Tongue (tissue), 2 donors: ENCODE results near the gene SIK1. TPM values are rescaled to one million over a fixed set of nuclear protein-coding genes. Genes with fewer than 3 reads are reported as not detected.
"Not testable (repeated sequence)": the region's sequence is repeated elsewhere in the genome, so short reads cannot be mapped to it uniquely, and the experiment has no call there.

Experiments used
- DNase-seq: peaks from one replicate; pipeline ENCODE4 v3.0.0-alpha.2; 2015
- total RNA-seq: library from RNA; depleted of rRNA; stranded (reverse); fragments of >200 nt; gene quantifications from one replicate; pipeline ENCODE4 v1.2.3, GENCODE V29; 2014

Gene SIK1
- total RNA-seq, result 79.7 TPM

DNA sequence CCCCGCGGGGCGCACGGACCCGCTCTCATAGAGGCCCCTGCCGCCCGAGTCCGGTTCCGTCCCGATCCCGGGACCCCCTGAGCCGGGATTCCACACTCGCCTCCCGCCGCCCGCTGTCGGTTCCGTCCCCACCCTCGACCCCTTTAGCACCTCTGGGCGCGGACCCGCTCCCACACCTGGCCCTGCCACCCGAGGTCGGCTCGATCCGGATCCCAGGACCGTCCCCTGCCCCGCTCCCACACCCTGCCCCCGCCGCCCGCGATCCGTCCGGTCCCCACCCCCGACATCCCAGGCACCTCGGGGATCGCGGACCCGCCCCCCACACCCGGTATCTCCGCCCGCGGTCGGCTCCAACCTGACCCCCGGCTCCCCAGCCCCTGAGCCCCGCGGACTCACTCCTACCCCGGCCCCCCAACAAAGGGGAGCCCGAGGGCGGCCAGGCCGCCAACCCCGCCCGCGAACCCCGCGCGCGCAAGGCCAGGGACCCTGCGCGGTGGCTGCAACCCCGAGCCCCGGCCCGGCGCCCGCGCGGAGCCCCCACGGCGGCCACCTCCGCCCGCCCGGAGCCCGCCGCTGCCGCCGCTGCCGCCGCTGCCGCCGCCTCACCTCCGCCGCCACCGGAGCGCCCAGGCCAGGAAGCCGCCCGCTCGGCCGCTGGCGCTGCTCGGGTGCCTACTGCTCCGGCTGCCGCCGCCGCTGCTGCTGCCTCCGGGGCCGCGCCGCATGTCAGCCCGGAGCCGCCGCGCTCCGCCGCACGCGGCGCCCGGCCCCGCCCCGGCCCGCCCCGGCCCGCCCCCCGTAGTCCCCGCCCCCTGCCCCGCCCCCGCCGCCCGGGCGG, at the start of gene SIK1:
Gene SIK1 (minus strand): TSS at position 728 of the 838 bp plus-strand sequence. CDS start 953 bp downstream, outside the sequence.
- not testable (repeated sequence) for DNase-seq

DNA sequence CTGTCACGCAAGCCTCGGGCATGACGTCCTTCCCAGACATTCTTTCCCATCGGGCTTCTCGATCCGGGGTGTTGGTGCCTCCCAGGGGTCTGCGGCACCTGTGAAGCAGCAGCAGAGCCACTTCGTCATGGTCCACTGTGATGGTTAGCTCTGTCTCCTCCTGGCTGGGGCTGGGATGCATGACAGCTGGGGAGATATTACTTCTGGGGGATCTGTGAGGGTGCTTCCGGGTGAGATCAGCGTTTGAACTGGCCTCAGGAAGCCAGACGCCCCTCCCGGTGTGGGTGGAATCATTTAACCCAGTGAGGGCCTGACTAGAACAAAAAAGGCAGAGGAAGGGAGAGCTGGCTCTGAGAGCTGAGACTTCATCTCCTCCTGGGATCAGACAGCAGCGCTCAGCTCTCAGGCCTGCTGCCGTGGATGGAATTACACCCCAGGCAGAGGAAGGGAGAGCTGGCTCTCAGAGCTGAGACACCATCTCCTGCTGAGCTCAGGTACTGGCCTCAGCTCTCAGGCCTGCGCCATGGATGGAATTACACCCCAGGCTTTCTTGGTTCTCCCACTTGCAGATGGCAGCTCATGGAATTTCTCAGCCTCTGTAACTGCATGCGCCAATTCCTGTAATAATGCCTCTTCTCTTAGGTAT, 44.8 kb upstream of the SIK1 start:
- DNase-seq, result not testable (repeated sequence)

DNA sequence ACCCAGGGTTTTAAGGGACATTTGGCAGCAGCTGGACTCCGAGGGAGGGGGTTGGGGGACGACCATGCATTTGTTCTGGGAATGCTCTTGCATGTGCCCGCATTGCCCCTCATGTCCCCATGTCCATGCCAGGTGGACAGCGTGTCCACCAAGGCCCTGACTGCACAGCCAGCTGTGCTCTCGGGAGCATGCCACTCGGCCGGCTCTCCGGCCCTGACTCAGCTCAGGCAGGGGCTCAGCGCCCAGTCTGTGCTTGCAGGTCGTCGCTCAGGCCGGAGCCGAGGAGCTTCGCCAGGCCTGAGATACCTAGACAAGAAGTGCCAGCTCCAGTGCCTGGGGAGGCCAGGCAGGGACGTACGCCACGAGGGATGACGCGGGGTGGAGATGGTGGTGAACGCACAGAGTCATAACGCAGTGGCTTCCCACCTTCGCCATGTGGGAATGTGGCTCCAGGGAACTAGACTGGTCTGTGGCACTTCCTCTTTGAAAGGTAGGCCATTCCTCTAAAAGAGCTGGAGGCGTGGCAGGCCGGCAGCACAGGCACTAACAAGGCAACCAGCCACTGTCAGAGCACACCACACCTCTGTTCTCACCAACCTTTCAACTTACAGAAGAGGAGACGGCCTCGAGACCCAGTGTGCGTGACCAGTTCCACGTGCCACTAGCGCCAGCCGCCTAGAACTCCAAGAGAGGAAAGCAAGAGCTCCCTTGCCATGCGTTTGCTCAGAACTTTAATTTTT, 43.0 kb upstream of the SIK1 start:
- not testable (repeated sequence) for DNase-seq

DNA sequence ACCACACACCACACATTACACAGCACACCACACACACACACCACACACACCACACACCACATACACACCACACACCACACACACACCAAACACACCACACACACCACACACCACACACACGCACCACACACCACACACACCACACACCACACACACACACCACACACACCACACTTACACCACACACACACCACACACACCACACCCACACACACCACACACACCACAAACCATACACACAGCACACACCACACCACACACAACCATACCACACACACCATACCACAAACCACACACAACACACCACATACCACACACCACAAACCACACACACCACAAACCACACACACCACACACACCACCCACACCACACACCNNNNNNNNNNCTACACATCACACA, 40.9 kb upstream of the SIK1 start:
- DNase-seq, result no peak

DNA sequence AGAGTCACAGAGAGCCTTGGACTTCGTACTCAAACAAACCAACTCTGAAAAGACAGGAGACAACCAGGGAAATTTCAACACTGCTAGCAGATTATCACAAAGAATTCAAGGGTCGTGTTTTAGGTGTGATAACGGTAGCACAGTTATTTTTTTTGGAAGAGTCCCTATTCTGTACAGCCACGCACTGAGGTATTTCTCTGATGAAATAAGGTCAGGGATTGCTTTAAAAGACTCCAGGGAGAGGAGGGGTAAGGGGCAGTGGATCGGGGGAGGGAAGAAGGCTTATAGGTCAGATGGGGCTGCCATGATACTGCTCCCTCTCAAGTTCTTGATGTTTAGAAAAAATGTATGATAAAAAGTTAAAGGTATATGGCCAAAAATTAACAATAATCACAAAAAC, 38.2 kb upstream of the SIK1 start:
- DNase-seq, result not testable (repeated sequence)

DNA sequence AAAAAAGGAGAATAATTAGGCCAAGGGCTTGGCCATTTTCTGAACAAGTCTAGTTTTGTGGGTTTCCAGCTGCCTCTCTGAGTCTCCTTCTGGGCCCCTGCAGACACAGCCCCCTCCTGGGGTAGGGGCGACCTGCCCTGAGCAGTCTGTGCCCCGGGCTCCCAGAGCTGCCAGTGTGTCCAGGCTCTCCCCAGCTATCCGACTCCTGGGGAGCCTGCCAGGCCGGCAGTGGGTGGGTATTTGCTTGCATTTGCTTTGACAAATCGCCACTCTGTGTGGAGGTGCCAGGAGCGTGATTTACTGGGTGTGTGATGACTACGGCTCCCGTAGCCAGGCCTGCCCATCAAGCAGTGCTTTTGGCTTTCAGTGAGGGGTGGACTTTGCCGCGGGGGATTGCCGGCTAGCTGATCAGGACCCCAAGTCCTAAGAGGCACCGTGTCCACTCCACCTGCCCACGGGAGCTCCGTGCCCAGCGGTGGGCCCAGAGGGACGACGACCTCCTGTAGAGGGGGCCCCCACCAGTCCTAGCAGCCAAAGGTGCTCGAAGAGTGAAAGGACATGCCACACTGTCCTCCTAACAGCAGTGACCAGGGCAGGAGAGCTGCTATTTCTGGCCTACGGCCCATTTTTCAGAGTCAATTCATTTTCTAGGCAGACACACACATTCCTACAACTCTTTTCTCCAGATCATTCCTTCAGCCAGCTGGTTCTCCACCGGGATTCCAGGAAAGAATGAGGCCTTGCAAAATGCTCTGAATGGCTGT, 36.7 kb upstream of the SIK1 start:
- DNase-seq, result not testable (repeated sequence)

GRCh38 chr21:43462932-43463331, 36.0 kb upstream of the SIK1 start:
- not testable (repeated sequence) for DNase-seq

DNA sequence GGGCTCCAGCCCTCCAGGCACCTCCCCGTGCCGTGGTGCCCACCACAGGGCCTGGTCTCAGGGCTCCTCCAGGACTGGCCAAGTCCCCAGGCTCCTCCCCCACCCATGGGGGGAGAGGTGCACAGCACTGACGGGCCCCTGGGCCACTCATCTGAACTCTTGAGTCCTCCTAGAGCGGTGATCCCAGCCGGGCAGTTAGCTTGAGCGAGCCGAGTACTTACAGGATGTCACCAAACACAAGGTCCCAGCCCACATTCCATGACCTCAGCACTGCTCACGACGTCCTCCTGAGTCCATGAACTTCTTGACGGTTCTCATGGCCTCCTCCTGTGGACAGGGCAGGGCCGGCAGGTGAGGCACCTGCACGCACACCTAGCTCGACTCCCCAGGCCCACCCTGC, 33.5 kb upstream of the SIK1 start:
- not testable (repeated sequence) for DNase-seq

DNA sequence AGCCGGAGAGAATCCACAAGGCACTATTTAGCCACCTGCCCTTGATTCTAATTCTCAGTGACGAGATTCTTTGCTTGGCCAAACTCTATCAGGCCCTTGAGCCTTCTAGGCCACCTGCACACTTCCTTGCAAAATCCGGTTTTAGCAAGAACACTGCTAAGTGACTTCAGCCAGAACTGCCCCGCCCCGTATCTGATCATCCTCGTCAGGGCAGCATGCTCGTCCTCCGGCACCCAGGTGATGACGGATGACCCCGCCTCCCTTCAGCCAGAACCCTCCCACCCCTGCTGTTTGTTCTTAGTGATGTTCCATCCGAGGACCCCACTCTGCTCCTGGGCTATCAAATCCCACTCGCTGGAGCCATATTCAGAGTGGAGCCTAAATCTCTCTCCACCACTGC, 32.1 kb upstream of the SIK1 start:
- not testable (repeated sequence) for DNase-seq

GRCh38 chr21:43456616-43457314, 29.8 kb upstream of the SIK1 start:
- not testable (repeated sequence) for DNase-seq

DNA sequence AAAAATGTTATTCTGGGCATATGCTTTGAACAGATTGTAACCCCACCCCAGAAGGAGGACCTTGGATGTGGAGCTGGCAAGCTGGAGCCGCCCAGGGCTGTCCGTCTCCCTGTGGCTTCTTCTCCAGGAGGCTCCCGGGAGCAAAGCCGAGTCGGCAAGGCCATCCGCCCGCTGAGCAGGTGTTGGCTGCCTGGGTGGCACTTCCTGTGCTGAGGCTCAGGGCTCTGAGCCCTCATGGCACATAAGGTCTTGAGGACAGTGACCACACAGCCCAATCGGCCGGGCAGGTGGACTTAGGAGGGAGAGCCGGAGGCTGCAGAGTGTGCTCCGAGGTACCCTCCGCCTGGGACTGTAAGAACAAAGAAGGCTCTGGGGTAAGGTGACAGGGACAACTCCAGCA, 28.8 kb upstream of the SIK1 start:
- DNase-seq, result not testable (repeated sequence)

DNA sequence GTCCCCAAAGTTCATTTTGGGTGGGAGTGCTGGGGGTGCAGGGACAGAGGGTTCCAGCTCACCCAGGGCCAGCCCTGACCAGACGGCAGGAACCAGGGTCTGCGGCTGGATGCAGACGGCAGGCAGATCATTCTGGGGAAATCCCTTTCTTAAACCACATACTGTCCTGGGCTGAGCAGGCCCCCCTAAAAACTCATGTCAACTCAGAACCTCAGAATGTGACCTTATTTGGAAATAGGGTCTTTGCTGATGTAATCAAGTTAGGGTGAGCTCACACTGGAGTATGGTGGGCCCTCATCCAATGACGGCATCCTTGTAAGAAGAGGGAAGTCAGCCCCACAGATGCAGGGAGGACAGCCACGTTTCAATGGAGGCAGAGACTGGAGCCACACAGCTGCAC, 27.2 kb upstream of the SIK1 start:
- not testable (repeated sequence) for DNase-seq

- not testable (repeated sequence) for DNase-seq
Observed at GRCh38 chr21:43451850-43452249, 24.9 kb upstream of the SIK1 start.

DNA sequence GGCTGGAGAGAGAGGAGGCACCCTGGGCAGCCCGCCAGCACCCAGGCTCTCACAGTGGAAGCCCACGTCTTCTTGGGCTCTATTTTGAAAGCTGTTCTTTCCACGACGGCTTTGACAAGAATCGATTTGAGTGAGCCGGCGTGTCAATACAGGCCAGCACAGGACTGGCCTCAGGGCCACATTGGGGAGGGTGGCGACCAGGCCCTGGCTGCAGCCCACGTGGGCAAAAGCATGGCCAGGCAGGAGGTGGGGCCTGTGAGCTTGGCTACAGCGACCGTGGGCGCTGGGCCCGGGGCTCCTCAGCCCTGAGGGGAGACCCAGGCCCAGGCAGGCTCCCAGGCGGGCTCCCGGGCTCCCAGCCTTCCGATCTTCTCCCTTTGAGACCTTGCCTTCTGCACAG, 23.4 kb upstream of the SIK1 start:
- not testable (repeated sequence) for DNase-seq

GRCh38 chr21:43447353-43447977, 20.5 kb upstream of the SIK1 start:
- DNase-seq, result not testable (repeated sequence)

GRCh38 chr21:43446277-43446932, 19.5 kb upstream of the SIK1 start:
- not testable (repeated sequence) for DNase-seq

GRCh38 chr21:43444524-43444923, 17.6 kb upstream of the SIK1 start:
- not testable (repeated sequence) for DNase-seq

- not testable (repeated sequence) for DNase-seq
Observed at GRCh38 chr21:43442571-43442970, 15.6 kb upstream of the SIK1 start.

DNA sequence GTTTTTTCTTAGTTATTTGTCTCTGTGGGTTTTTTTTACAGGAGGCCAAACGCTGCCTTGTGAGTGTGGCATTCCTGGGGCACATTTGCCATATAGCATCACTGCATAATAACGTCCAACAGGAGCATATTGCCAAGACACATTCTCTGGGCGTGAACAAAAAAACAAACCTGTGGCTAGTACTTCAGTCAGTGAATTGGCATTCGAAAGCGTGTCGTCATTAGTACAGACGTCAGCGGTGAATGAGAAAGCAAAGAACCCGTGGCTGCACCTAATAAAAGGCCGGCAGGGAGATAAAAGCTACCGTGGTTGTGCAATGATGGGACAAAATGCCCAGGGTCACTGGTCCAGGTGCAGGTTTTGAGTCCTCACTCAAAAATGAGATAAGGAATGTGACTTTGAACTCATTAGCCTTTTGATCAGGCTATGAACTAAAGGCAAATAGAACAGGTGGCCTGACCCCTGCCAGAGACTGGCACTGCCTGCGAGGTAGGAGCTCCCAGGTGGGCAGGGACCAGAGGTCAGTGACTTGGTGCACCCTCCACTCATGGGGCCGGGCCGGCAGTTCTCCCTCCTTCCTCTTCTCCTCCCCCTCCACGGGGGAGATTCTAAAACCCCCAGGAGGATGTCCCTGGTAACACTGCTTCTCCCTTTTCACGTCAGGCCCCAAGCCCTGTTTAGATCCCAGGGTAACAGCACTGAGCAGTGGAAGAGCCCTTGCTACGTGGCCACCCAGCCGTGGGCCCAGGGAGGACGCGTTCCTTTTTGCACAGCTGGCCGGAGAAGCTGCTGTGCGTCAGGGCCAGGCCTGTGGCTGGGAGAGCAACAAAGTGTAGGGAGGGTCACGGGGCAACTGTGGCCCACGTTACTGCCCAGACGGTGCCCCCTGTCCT, 14.2 kb upstream of the SIK1 start:
- DNase-seq, result not testable (repeated sequence)
